HG03159 (cell line): ENCODE data around the gene MROH2B.

Experiments used
- ATAC-seq: cut with Tn5 transposase; IDR thresholded peaks from one replicate; pipeline ENCODE4 v1.9.1; 2021; ENCODE audit warnings: mild to moderate bottlenecking, moderate library complexity; ENCODE audit not compliant: unreplicated experiment

The MROH2B gene

GRCh38 chr5:41071242-41071641 is at the start of gene MROH2B:
MROH2B (minus strand) TSS chr5:41071342; CDS start chr5:41070852, 490 bp downstream.
- ATAC-seq = no peak

DNA sequence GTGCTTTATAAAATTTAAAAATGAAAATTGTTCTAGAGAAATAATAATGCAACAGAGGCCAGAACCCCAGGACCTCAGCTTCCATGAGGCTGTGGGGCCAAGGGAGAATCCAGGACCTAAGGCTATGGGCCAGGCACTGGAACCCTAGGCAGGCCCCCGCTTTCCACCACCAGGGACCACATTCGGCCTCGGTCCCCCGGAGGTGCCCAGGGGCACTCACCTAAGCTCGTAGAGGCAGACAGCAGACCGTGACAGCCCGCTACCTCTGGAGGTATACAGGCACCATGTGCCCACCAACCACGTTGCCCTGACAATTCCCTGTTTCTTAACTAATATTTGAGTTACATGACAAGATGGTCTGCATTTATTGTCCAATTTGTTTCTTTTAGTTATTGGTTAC is 49.5 kb upstream of the MROH2B start:
- no peak for ATAC-seq

GRCh38 chr5:41118177-41118576 is 47.0 kb upstream of the MROH2B start:
- ATAC-seq = no peak

DNA sequence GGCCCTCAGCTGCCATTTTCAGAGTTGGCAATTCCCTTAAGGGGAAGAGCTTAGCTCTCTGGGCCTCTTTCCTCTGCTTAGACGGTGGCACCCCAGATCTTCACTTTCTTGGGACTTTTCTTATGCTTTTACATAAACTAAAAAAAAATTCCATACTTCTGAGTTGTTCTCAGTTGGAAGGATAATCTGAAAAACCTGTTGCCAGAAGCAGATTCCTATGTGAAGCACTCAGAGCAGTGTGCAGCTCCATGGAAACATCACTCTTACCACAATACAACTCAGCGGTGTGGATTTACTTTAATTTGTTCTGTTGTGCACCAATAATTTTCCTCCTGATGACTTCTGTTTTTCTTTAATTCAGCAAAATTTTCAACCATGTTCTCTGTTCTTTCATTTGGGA is 44.1 kb upstream of the MROH2B start:
- no peak for ATAC-seq

GRCh38 chr5:41112486-41113455 is 41.6 kb upstream of the MROH2B start:
- no peak for ATAC-seq

GRCh38 chr5:41109186-41109585 is 38.0 kb upstream of the MROH2B start:
- no peak for ATAC-seq

DNA sequence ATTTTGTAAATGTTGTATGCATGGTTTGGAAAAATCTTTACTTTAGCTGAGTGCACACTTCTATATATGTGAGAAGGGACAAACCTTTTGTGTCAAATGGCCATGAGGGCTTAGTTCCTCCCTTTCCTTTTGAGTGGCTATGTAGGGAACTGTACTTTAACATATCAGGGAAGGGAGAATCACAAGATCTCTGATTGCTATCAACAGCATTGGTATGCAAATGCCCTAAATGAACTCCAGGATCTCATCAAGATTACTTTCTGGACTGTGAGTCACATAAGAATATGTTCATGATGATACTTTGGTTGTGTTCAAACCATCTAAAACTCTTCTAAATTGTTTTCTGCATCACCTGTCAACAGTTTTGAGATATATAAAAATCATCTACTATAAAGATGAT is 31.2 kb upstream of the MROH2B start:
- ATAC-seq = no peak

GRCh38 chr5:41097642-41098041 is 26.5 kb upstream of the MROH2B start:
- ATAC-seq = no peak

DNA sequence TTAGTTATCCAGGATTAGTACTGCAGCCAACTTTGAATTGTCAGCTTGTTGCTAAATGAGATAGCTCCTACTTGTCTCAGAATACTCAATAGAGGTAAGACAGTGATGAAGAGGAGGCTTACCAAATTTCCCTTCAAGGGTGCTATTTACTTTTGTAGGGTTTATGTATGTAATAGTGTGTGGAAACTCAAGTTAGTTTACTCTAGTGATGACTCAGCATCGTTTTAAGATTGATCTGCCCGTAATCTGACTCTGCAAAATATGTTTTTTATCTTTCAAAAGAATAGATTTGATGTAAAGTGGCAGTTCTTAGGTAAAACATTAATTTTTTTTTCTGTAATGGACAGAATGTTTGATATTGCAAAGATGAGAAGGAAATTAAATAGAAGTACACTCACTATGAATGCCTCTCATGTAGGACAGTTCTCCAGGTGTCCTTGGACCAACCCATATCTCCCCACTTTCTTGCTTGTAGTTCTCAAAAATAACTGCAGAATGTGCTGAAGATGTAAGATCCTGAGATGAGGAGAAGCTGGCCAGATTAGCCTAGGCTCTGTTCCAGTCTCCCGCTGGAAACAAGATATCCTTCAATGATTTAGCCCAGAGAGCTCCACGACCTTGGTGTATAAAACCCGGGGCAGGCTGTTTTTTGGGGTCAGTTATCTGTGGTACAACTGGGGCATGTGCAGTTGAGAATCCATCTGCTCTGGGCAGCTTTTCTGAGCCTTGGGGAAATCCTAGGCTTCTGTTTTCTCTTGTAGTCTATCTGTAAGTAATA is 24.4 kb upstream of the MROH2B start:
- no peak for ATAC-seq

DNA sequence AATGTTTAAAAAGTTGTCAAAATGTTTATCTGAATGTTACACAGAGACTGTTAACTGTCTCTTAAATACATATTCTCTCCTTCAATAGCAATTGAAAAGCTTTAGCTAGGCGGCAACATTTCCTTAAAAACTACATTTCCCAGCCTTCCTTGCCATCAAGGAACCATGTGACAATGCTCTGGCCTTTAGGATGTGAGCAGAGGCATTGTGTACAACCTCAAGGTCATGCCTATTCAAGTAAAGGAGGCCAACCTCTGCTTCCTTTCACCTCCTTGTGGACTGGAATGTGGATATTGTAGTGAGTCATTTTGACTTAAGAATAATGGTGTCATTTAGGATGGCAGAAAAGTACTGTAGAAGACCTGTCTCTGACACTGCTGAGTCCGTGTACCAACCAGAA is 23.7 kb upstream of the MROH2B start:
- no peak for ATAC-seq

DNA sequence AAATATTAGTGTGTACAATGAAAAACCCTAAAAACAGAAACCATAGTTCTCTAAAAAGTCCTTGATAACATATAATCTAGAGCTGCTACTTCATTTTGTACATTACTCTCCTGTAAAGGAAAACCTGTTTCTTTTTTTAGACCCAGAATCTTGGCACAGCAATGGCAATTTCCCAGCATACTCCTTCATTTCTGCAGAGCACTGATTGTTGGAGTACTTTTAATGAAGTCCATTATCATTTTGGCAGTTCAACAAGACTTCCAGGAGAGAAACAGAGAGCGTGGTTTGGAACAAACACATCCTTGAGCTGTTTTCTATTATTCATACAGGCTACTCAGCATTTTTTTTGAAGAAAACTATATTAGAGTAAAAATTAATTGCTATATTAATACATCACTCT is 22.7 kb upstream of the MROH2B start:
- ATAC-seq = no peak

GRCh38 chr5:41087461-41087860 is 16.3 kb upstream of the MROH2B start:
- no peak for ATAC-seq

GRCh38 chr5:41083306-41083705 is 12.2 kb upstream of the MROH2B start:
- ATAC-seq = no peak

DNA sequence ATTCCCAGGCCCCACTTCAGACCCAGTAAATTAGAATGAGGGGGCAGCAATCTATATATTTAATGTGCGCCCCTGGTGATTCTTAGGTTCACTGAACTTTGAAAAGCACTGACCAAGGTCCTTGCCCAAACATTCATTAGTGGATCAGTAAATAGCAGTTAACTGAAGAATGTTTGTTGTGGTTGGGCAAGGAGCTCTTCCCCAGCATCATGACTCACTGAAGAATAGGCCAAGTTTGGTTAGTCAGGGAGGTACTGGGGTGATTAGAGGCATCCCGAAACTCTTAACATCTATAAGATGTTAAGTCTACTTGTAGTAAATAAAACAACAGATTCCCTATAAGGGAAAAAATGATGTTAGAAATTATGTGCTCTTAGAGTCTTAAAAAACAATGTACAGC is 833 bp upstream of the MROH2B start:
- no peak for ATAC-seq

GRCh38 chr5:41067714-41068568 is 3.2 kb downstream of the MROH2B start:
- ATAC-seq = no peak

DNA sequence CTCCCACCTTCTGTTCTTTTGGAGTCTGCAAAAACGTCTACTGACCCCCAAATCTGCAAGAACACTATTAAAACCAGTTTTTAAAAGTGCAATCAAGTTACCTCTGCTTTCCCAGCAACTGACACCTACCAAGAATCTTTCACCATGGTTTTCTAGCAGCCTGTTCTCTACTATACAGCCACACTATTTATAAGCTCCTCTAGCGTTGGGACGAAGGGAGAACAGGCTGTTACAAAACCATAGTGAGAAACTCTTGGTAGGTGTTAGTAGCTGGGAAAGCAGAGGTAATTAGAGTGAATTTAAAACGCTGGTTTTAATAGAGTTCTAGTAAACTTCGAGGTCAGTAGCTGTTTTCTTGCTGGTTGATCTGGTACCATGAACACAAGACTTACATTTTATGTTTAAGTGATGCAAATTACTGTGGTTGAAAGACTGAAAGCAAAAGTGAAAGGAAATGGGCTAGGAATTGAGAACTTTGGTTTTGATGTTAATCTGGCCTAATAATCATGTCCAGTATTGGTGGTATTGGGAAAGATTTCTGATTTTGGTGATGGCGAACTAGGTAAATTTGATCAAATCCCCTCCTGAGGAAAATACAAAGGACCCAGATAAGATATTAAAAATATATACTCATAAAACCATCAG is 5.3 kb downstream of the MROH2B start:
- ATAC-seq = no peak

DNA sequence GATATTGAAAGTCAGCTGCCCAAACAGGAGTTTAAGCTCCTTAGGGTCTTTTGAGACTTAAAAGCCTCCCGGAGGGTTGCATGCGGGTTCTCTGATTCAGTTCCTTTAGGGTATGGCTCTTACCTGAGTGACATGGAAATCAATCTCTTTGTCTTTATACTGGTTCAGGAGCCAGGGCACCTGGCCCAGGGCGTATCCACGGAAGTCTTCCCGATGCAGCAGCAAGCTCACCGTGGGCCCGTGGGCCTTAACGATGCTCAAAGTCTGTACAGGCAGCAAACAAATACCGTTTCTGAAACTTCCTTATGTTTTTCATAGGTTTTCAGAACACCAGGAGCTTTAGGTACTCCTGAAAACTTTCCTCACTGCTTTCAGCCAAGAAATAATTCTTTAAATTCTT is 13.2 kb downstream of the MROH2B start:
- no peak for ATAC-seq

DNA sequence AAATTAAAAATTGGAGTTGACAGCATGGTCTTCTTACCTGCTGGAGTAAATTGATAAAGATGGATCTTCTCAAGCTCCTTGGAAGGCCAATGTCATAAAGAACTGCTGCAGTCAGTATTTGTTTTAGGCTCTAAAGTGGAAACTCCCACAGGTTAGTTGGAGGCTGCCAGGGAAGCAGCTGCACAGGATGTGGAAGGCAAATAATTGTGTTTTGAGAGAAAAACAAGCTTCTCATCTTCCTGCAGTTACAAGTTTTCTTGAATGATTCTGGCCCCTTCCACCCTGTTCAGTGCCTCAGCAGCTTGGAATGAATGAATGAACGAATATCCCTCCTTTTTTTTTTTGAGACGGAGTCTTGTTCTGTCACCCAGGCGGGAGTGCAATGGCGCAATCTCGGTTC is 13.9 kb downstream of the MROH2B start:
- no peak for ATAC-seq

GRCh38 chr5:41048986-41049385 is 22.2 kb downstream of the MROH2B start:
- ATAC-seq = peak; percentile 49

- no peak for ATAC-seq
Measured at GRCh38 chr5:41043109-41043747, 27.9 kb downstream of the MROH2B start.
